EH (cell line): ENCODE results near the gene MRPS27.
A peak's percentile ranks its signal among the peaks of the same experiment; 100 is the strongest.

Source experiments
- DNase-seq: peaks from one replicate; pipeline ENCODE4 v3.0.0-alpha.2; 2015; ENCODE audit warnings: low read depth

MRPS27 gene

GRCh38 chr5:72256536-72256935 lies 63.5 kb downstream of the MRPS27 start:
- DNase-seq: peak; percentile 36

- no peak for DNase-seq
Observed at GRCh38 chr5:72255670-72256069, 64.4 kb downstream of the MRPS27 start.

- no peak for DNase-seq
Observed at GRCh38 chr5:72255237-72255636, 64.8 kb downstream of the MRPS27 start.

GRCh38 chr5:72252574-72253155 lies 67.4 kb downstream of the MRPS27 start:
- DNase-seq: peak; percentile 67

GRCh38 chr5:72252008-72252407 lies 68.0 kb downstream of the MRPS27 start:
- DNase-seq: no peak

GRCh38 chr5:72251386-72251785 lies 68.7 kb downstream of the MRPS27 start:
- DNase-seq: no peak

- DNase-seq: peak; percentile 96
Observed at GRCh38 chr5:72248410-72248981, 71.5 kb downstream of the MRPS27 start.

- DNase-seq: peak; percentile 63
Observed at GRCh38 chr5:72246954-72247442, 73.0 kb downstream of the MRPS27 start.

GRCh38 chr5:72245951-72246532 lies 74.0 kb downstream of the MRPS27 start:
- DNase-seq: peak; percentile 62

- DNase-seq: no peak
Observed at GRCh38 chr5:72245546-72245945, 74.5 kb downstream of the MRPS27 start.

GRCh38 chr5:72244862-72245371 lies 75.1 kb downstream of the MRPS27 start:
- peak; percentile 73 for DNase-seq

GRCh38 chr5:72243706-72244105 lies 76.3 kb downstream of the MRPS27 start:
- no peak for DNase-seq

- DNase-seq: no peak
Observed at GRCh38 chr5:72242796-72243475, 77.1 kb downstream of the MRPS27 start.

- no peak for DNase-seq
Observed at GRCh38 chr5:72241346-72242003, 78.6 kb downstream of the MRPS27 start.

GRCh38 chr5:72238712-72239445 lies 81.2 kb downstream of the MRPS27 start:
- DNase-seq: no peak

GRCh38 chr5:72237879-72238278 lies 82.2 kb downstream of the MRPS27 start:
- DNase-seq: no peak

- DNase-seq: peak; percentile 40
Observed at GRCh38 chr5:72237415-72237814, 82.6 kb downstream of the MRPS27 start.

- DNase-seq: peak; percentile 72
Observed at GRCh38 chr5:72235725-72236124, 84.3 kb downstream of the MRPS27 start.

GRCh38 chr5:72234868-72235267 lies 85.2 kb downstream of the MRPS27 start:
- no peak for DNase-seq

GRCh38 chr5:72234265-72234700 lies 85.8 kb downstream of the MRPS27 start:
- peak; percentile 81 for DNase-seq

- DNase-seq: no peak
Observed at GRCh38 chr5:72233835-72234234, 86.2 kb downstream of the MRPS27 start.
